PC-3 (cell line): ENCODE data around the gene GOLGA8A. TPM values are rescaled to one million over a fixed set of nuclear protein-coding genes. Genes with fewer than 3 reads are reported as not detected.

Experiments used
- ATAC-seq: fragments of 200-7000 bp; cut with Tn5 transposase; 2 replicates; pipeline ENCODE4 v1.9.1; 2020; ENCODE audit warnings: mild to moderate bottlenecking, moderate library complexity
- BruUV-seq: library from RNA; stranded (reverse); fragments of 400-500 nt; replicated peaks from 2 replicates; lab custom pipeline; 2021; lab: Mats Ljungman, UMichigan
- CTCF ChIA-PET: fragments of 300-600 bp; sonication (Branson Sonifier 250); formaldehyde crosslinking; loops from one replicate; lab custom pipeline; 2022; ENCODE audit warnings: antibody characterized with exemption; lab: Charles Lee
- POLR2A ChIA-PET: fragments of 300-600 bp; sonication (Branson Sonifier 250); formaldehyde crosslinking; loops from one replicate; lab custom pipeline; 2022; ENCODE audit warnings: antibody characterized with exemption; ENCODE audit not compliant: unreplicated experiment; lab: Charles Lee
- DNase-seq: peaks from one replicate; pipeline ENCODE4 v3.0.0-alpha.2; 2015
- H2AFZ ChIP-seq: fragments of 300-600 bp; sonication (generic); 2 replicates; pipeline ENCODE4 v1.6.0; 2016; ENCODE audit warnings: antibody characterized with exemption, low read length
- H3F3A ChIP-seq: fragments of 300-600 bp; sonication (generic); one replicate; pipeline ENCODE4 v1.6.0; 2017; ENCODE audit warnings: antibody characterized with exemption, low read length, control low read depth, mild to moderate bottlenecking; ENCODE audit not compliant: unreplicated experiment
- H3K27ac ChIP-seq: fragments of 300-600 bp; sonication (generic); 2 replicates; pipeline ENCODE4 v1.5.1; 2016; ENCODE audit warnings: mild to moderate bottlenecking, low read length
- H3K27me3 ChIP-seq: fragments of 300-600 bp; sonication (generic); 2 replicates; pipeline ENCODE4 v1.6.1; 2016; ENCODE audit warnings: low read length, mixed read lengths
- H3K36me3 ChIP-seq: fragments of 300-600 bp; sonication (generic); 2 replicates; pipeline ENCODE4 v1.6.1; 2016; ENCODE audit warnings: low read depth, mixed run types, low read length, mixed read lengths
- H3K4me1 ChIP-seq: fragments of 300-600 bp; sonication (generic); 2 replicates; pipeline ENCODE4 v1.5.1; 2016; ENCODE audit warnings: low read length; ENCODE audit not compliant: insufficient read depth
- H3K4me2 ChIP-seq: fragments of 300-600 bp; sonication (generic); 2 replicates; pipeline ENCODE4 v1.6.0; 2016; ENCODE audit warnings: low read length
- H3K4me3 ChIP-seq: fragments of 300-600 bp; sonication (generic); 2 replicates; pipeline ENCODE4 v1.5.1; 2016; ENCODE audit warnings: mild to moderate bottlenecking, low read length, mixed read lengths
- H3K79me2 ChIP-seq: fragments of 300-600 bp; sonication (generic); 2 replicates; pipeline ENCODE4 v1.6.1; 2017; ENCODE audit warnings: low read length, mixed read lengths
- H3K9ac ChIP-seq: fragments of 300-600 bp; sonication (generic); 2 replicates; pipeline ENCODE4 v1.6.0; 2016; ENCODE audit warnings: mild to moderate bottlenecking, low read length
- H3K9me2 ChIP-seq: fragments of 300-600 bp; sonication (generic); replicated peaks from 2 replicates; pipeline ENCODE4 v1.6.1; 2016; ENCODE audit warnings: mixed run types, low read length, mixed read lengths
- H3K9me3 ChIP-seq: fragments of 300-600 bp; sonication (generic); 2 replicates; pipeline ENCODE4 v1.6.1; 2016; ENCODE audit warnings: low read length, mixed read lengths
- H4K20me1 ChIP-seq: fragments of 300-600 bp; sonication (generic); 2 replicates; pipeline ENCODE4 v1.6.1; 2016; ENCODE audit warnings: low read length, mixed read lengths
- EZH2 ChIP-seq: fragments of 300-600 bp; sonication (generic); IDR thresholded peaks from one replicate; pipeline ENCODE4 v1.6.1; 2017; ENCODE audit warnings: antibody characterized with exemption, mild to moderate bottlenecking, low read length; ENCODE audit not compliant: unreplicated experiment
- EZH2phosphoT487 ChIP-seq: fragments of 300-600 bp; sonication (generic); IDR thresholded peaks from 2 replicates; pipeline ENCODE4 v1.6.1; 2018; ENCODE audit warnings: mild to moderate bottlenecking, antibody characterized with exemption, low read length, borderline replicate concordance
- intact Hi-C: fragments of 100-400 bp; cut with micrococcal nuclease; formaldehyde crosslinking; loops from 2 replicates; pipeline ENCODE4 v1.9.0; 2023
- total RNA-seq: library from RNA; depleted of rRNA; stranded (reverse); fragments of >200 nt; gene quantifications from 2 replicates; pipeline ENCODE4 v1.2.3, GENCODE V29; 2014
- TF ChIP-seq, protein P1 (sequence below): fragments of 300-600 bp; sonication (generic); conservative IDR thresholded peaks from 2 replicates; pipeline ENCODE4 v1.5.1; 2017; ENCODE audit warnings: antibody characterized with exemption, low read depth, mild to moderate bottlenecking, low read length

The GOLGA8A gene
- total RNA-seq, 1 experiment from 2014 or later, result 25.3 TPM

DNA sequence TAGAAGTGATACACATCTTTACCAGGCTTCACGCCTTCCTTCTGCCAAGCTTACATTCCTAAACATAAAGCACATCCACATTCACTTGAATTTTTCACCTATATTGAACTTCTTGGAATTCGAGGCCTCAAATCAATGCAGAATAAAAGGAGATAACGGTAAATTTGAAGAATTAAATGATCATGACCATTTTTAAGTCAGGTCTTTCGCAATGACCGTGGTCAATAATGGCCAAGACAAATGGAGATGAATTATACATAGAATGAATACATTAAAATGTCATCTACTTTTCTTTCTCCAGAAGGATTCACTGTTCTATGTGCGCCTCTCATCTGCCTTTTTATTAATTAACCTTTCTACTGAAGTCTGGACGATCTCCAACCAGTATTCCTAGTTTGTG lies 5.3 kb upstream of the GOLGA8A start:
- Histone ChIP-seq H3F3A (no peaks in the 10 kb centered on the region), H3K4me3 (no peak overlapping the region), H3K27me3 (peaks cover 29% of the 10 kb centered on the region; the same call in 1 of the 2 replicates), H3K9me2 (no peaks in the 10 kb centered on the region), H3K9me3 (no peaks in the 10 kb centered on the region), H2AFZ (no peak overlapping the region), H4K20me1 (no peaks in the 10 kb centered on the region), H3K36me3 (no peaks in the 10 kb centered on the region), H3K9ac (no peak overlapping the region), H3K27ac (no peak overlapping the region), H3K4me2 (no peak overlapping the region), H3K4me1 (peaks cover 3% of the 10 kb centered on the region; the same call in 1 of the 2 replicates), H3K79me2 (peaks cover 2% of the 10 kb centered on the region; the same call in 1 of the 2 replicates)
- DNase-seq (no peak), ATAC-seq (no peak)
- ChIA-PET POLR2A (no interaction called here), CTCF (no interaction called here)
- no TSS peak for BruUV-seq
- intact Hi-C loops, result no loop called here
- TF ChIP-seq, protein P1, sequence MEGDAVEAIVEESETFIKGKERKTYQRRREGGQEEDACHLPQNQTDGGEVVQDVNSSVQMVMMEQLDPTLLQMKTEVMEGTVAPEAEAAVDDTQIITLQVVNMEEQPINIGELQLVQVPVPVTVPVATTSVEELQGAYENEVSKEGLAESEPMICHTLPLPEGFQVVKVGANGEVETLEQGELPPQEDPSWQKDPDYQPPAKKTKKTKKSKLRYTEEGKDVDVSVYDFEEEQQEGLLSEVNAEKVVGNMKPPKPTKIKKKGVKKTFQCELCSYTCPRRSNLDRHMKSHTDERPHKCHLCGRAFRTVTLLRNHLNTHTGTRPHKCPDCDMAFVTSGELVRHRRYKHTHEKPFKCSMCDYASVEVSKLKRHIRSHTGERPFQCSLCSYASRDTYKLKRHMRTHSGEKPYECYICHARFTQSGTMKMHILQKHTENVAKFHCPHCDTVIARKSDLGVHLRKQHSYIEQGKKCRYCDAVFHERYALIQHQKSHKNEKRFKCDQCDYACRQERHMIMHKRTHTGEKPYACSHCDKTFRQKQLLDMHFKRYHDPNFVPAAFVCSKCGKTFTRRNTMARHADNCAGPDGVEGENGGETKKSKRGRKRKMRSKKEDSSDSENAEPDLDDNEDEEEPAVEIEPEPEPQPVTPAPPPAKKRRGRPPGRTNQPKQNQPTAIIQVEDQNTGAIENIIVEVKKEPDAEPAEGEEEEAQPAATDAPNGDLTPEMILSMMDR, result no peak
- TF ChIP-seq EZH2 (no peak), EZH2phosphoT487 (no peak)

DNA sequence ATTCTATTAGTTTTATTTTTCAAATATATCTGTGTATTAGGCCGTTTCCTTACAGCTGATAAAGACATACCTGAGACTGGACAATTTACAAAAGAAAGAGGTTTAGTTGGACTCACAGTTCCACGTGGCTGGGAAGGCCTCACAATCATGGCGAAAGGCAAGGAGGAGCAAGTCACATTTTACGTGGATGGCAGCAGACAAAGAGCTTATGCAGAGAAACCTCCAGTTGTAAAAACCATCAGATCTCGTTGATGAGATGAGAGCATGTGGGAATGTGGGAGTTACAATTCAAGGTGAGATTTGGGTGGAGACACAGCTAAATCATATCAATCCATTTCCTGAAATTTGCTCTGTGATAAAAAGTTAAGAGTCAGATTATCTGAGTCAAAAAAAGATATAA lies 2.3 kb upstream of the GOLGA8A start:
- Histone ChIP-seq H3K27ac (no peak overlapping the region), H3K36me3 (no peaks in the 10 kb centered on the region; the same call in 1 of the 2 replicates), H3K9ac (no peak overlapping the region), H3F3A (no peaks in the 10 kb centered on the region), H4K20me1 (peaks cover 7% of the 10 kb centered on the region; the same call in 1 of the 2 replicates), H3K4me3 (no peak overlapping the region), H3K4me2 (no peak overlapping the region), H3K27me3 (peaks cover 23% of the 10 kb centered on the region; the same call in 1 of the 2 replicates), H3K4me1 (peaks cover 12% of the 10 kb centered on the region), H3K9me3 (no peaks in the 10 kb centered on the region), H3K9me2 (no peaks in the 10 kb centered on the region), H2AFZ (peak overlapping the region; percentile 47; the same call in 1 of the 2 replicates), H3K79me2 (peaks cover 27% of the 10 kb centered on the region)
- DNase-seq (no peak), ATAC-seq (no peak)
- ChIA-PET CTCF (no interaction called here), POLR2A (no interaction called here)
- no peak for TF ChIP-seq EZH2
- TF ChIP-seq, protein P1, result no peak
- TF ChIP-seq EZH2phosphoT487, result no peak
- BruUV-seq, result no TSS peak
- intact Hi-C loops, result no loop called here

DNA sequence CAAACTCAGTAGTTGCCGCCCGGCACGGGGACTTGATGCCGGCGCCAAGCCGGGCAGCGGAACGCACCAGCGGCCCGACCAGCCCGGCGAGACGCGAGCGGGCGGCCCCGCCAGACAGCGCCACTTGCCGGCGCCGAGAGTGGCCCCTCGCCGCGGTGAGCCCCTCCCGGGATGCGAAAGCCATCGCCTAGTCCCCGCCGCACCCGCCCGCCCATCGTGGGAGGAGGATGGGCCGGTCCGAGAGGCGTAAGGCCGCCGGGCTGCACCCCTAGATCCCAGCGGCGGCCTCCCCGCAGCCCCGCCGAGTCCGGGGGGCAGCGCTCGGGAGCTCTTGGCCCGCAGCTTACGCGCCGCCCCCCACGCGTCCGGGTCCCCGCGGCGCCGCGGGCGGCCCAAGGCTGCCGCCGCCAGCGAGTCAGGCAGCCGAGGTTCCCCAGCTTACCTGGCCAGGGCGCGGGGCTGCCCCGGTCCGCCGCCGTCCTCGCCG lies 609 bp downstream of the GOLGA8A start:
- intact Hi-C loops, result no loop called here
- H3K4me1 ChIP-seq, result peaks cover 12% of the 10 kb centered on the region
- H3K79me2 ChIP-seq, result peaks cover 45% of the 10 kb centered on the region
- POLR2A ChIA-PET, result interaction anchor here (0.6 kb wide), 1 partner anchor 584 kb away, joined by 5 read pairs; no protein-coding TSS in a partner anchor
- peak overlapping the region; percentile 60 for H2AFZ ChIP-seq
- peak; percentile 47 for DNase-seq
- CTCF ChIA-PET, result no interaction called here
- H3K36me3 ChIP-seq, result peaks cover 5% of the 10 kb centered on the region; the same call in 1 of the 2 replicates
- H3K4me3 ChIP-seq, result peak overlapping the region; percentile 75
- no peak overlapping the region for H3K27ac ChIP-seq
- no peaks in the 10 kb centered on the region for H3K9me2 ChIP-seq
- H3F3A ChIP-seq, result no peaks in the 10 kb centered on the region
- H3K4me2 ChIP-seq, result peak overlapping the region; percentile 92
- peak overlapping the region; percentile 73 for H3K9ac ChIP-seq
- TF ChIP-seq, protein P1, result peak; percentile 21; the same call in 1 of the 2 replicates
- TF ChIP-seq EZH2phosphoT487 (no peak), EZH2 (no peak)
- peaks cover 7% of the 10 kb centered on the region; the same call in 1 of the 2 replicates for H4K20me1 ChIP-seq
- no TSS peak for BruUV-seq
- peak; percentile 65 for ATAC-seq
- no peaks in the 10 kb centered on the region for H3K9me3 ChIP-seq
- no peaks in the 10 kb centered on the region for H3K27me3 ChIP-seq
